CD4-positive, alpha-beta T cell (primary cell): ENCODE data around the gene PYHIN1. TPM values are rescaled to one million over a fixed set of nuclear protein-coding genes. Genes with fewer than 3 reads are reported as not detected.

Experiments
- ATAC-seq: fragments of 200-7000 bp; cut with Tn5 transposase; one replicate; pipeline ENCODE4 v1.10.0; 2022; ENCODE audit warnings: mild to moderate bottlenecking; ENCODE audit not compliant: poor library complexity
- CTCF ChIA-PET: fragments of 350-600 bp; sonication (Branson Sonifier 250); formaldehyde crosslinking; loops from one replicate; lab custom pipeline; 2021; ENCODE audit warnings: antibody characterized with exemption, inconsistent platforms; lab: Charles Lee
- POLR2A ChIA-PET: fragments of 350-600 bp; sonication (Branson Sonifier 250); formaldehyde crosslinking; loops from one replicate; lab custom pipeline; 2021; ENCODE audit warnings: antibody characterized with exemption, inconsistent platforms; lab: Charles Lee
- DNase-seq, 14 experiments: peaks; one replicate each; pipeline ENCODE4 v3.0.0-alpha.2; 2013 to 2020; ENCODE audit warnings: mixed read lengths in 2 of 14
- H3K27ac ChIP-seq, 2 donors: one replicate each; pipeline versions ENCODE4 v1.5.1 to v1.7.0; 2013; ENCODE audit warnings: low read length in 2 of 2, low read depth in 1 of 2, mild to moderate bottlenecking in 1 of 2
- H3K27me3 ChIP-seq, 2 experiments: 1 replicate in 1 of 2; 2 replicates in 1 of 2; pipeline versions ENCODE4 v1.6.1 to v1.7.0; 2013; ENCODE audit warnings: low read length in 2 of 2, control low read depth in 1 of 2, mild to moderate bottlenecking in 1 of 2, moderate library complexity in 1 of 2; ENCODE audit not compliant: insufficient read depth in 2 of 2, control insufficient read depth in 1 of 2
- H3K36me3 ChIP-seq: one replicate; pipeline ENCODE4 v1.6.1; 2013; ENCODE audit warnings: low read length, control low read depth; ENCODE audit not compliant: insufficient read depth
- H3K4me1 ChIP-seq: one replicate; pipeline ENCODE4 v1.6.1; 2013; ENCODE audit warnings: low read length, control low read depth; ENCODE audit not compliant: insufficient read depth
- H3K4me3 ChIP-seq: one replicate; pipeline ENCODE4 v1.5.1; 2013; ENCODE audit warnings: mild to moderate bottlenecking, low read length, moderate library complexity
- H3K9me3 ChIP-seq, 2 experiments: 1 replicate in 1 of 2; 2 replicates in 1 of 2; pipeline versions ENCODE4 v1.6.1 to v1.7.0; 2013; ENCODE audit warnings: low read length in 2 of 2, mild to moderate bottlenecking in 2 of 2, control low read depth in 1 of 2, moderate library complexity in 1 of 2; ENCODE audit not compliant: control insufficient read depth in 1 of 2, insufficient read depth in 1 of 2
- H3K27ac Mint-ChIP-seq: one replicate; pipeline ENCODE4 v1.8.0; 2020; ENCODE audit warnings: mixed read lengths
- H3K27me3 Mint-ChIP-seq: one replicate; pipeline ENCODE4 v1.8.0; 2021; ENCODE audit warnings: mixed read lengths
- H3K36me3 Mint-ChIP-seq: one replicate; pipeline ENCODE4 v1.8.0; 2021; ENCODE audit warnings: low read depth, mixed read lengths
- H3K4me1 Mint-ChIP-seq: one replicate; pipeline ENCODE4 v1.8.0; 2021; ENCODE audit warnings: low read depth, mixed read lengths
- H3K4me3 Mint-ChIP-seq: one replicate; pipeline ENCODE4 v1.8.0; 2020; ENCODE audit warnings: mild to moderate bottlenecking, mixed read lengths
- H3K9me3 Mint-ChIP-seq: one replicate; pipeline ENCODE4 v1.8.0; 2020; ENCODE audit warnings: mixed read lengths
- intact Hi-C, 2 experiments: fragments of 100-400 bp; cut with DNase I in 1 of 2; cut with micrococcal nuclease in 1 of 2; formaldehyde crosslinking; loops; one replicate each; pipeline versions ENCODE4 v1.15.1 to v1.9.0; 2023 to 2025; cut with DNase I, micrococcal nuclease
- total RNA-seq, 174 experiments: library from RNA in 2 of 174; stranded (reverse) in 2 of 174; gene quantifications; one replicate each; pipeline ENCODE4 v1.2.3 and lab custom pipeline; 2021 to 2026
- TF ChIP-seq, protein P1 (sequence below): fragments of 200-600 bp; IDR thresholded peaks from one replicate; pipeline ENCODE4 v1.8.0; 2022; ENCODE audit warnings: antibody characterized with exemption, mild to moderate bottlenecking

The PYHIN1 gene
- total RNA-seq, 2 experiments from 2014 or later = 15.2 to 16.2 TPM

DNA sequence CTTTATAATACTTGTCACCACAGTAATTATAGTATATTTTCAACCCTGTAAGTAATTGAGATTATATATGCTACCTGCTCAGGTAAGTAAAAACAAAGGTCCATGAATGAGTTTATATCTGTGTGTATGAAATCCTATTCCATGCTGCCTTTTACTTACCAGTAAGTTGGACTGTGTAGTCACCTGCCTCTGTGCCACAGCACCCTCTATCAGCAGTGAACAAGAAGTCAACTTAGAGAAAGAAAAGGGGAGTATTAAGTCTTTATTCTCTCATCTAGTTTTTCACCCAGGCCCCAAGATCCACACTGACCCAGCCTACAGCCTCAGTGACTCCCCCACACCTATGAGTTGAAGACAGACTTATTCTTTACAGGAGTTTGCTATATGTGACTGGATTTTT is 41.5 kb downstream of the PYHIN1 start:
- H3K4me1 Mint-ChIP-seq = no peaks in the 10 kb centered on the region
- DNase-seq (peak in 2 of 14 experiments; percentile 29 to 31), ATAC-seq (no peak)
- no peaks in the 10 kb centered on the region for H3K4me1 ChIP-seq
- no peaks in the 10 kb centered on the region for H3K27me3 ChIP-seq
- peaks cover 3% of the 10 kb centered on the region for H3K9me3 Mint-ChIP-seq
- TF ChIP-seq, protein P1, sequence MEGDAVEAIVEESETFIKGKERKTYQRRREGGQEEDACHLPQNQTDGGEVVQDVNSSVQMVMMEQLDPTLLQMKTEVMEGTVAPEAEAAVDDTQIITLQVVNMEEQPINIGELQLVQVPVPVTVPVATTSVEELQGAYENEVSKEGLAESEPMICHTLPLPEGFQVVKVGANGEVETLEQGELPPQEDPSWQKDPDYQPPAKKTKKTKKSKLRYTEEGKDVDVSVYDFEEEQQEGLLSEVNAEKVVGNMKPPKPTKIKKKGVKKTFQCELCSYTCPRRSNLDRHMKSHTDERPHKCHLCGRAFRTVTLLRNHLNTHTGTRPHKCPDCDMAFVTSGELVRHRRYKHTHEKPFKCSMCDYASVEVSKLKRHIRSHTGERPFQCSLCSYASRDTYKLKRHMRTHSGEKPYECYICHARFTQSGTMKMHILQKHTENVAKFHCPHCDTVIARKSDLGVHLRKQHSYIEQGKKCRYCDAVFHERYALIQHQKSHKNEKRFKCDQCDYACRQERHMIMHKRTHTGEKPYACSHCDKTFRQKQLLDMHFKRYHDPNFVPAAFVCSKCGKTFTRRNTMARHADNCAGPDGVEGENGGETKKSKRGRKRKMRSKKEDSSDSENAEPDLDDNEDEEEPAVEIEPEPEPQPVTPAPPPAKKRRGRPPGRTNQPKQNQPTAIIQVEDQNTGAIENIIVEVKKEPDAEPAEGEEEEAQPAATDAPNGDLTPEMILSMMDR = no peak
- no peaks in the 10 kb centered on the region for H3K9me3 ChIP-seq
- H3K27ac Mint-ChIP-seq = no peak overlapping the region
- ChIA-PET CTCF (no interaction called here), POLR2A (no interaction called here)
- H3K36me3 ChIP-seq = peaks cover 35% of the 10 kb centered on the region
- H3K27ac ChIP-seq = no peak overlapping the region
- no peaks in the 10 kb centered on the region for H3K27me3 Mint-ChIP-seq
- no peak overlapping the region for H3K4me3 Mint-ChIP-seq
- intact Hi-C loops = no loop called here
- H3K36me3 Mint-ChIP-seq = peaks cover 35% of the 10 kb centered on the region
- H3K4me3 ChIP-seq = no peak overlapping the region

DNA sequence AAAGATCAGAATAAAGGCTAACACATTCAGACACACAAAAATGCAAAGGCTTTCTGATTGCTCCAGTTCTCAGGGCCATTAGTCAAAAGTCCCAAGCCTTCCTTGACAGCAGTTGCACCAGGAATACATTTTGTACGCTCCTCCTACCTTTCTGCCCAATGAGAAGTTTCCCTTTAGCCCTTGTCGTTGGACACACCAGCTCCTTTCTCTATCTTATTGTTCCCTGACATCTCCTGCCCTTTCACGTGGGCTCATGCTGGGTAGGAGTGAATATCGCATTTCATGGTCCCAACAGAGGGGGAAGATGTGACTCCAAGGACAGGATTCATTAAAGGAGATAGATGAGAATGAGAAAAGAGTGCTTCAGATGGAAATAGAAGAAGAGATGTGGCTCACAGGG is 44.9 kb downstream of the PYHIN1 start:
- H3K4me3 ChIP-seq = no peak overlapping the region
- peaks cover 4% of the 10 kb centered on the region for H3K9me3 Mint-ChIP-seq
- intact Hi-C loops = no loop called here
- H3K4me1 Mint-ChIP-seq = no peaks in the 10 kb centered on the region
- TF ChIP-seq, protein P1 = no peak
- H3K36me3 Mint-ChIP-seq = peaks cover 63% of the 10 kb centered on the region
- no peak overlapping the region for H3K4me3 Mint-ChIP-seq
- DNase-seq (no peak), ATAC-seq (no peak)
- no peaks in the 10 kb centered on the region for H3K27me3 ChIP-seq
- CTCF ChIA-PET = no interaction called here
- no peak overlapping the region for H3K27ac ChIP-seq
- H3K27ac Mint-ChIP-seq = no peak overlapping the region
- H3K4me1 ChIP-seq = no peaks in the 10 kb centered on the region
- peaks cover 42% of the 10 kb centered on the region for H3K36me3 ChIP-seq
- no peaks in the 10 kb centered on the region for H3K9me3 ChIP-seq
- no peaks in the 10 kb centered on the region for H3K27me3 Mint-ChIP-seq
- POLR2A ChIA-PET = no interaction called here

DNA sequence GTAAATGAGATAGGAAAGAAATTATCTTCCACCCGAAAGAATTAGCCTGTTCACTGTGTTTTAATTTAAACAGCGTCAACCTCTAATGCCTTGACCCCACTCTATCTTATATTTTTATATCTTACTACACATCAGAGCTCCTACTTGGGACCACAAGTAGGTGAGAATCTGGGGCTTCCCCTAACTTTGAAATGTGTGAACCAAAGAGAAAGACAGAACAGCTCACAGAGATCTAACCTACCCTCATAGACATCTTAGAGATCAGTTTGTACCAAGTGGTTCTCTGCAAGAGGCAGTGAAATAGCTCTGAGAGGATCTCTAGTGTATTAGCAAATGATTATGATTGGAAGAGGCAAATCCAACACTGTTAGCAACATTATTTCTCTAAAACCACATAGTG is 47.4 kb downstream of the PYHIN1 start:
- Histone ChIP-seq H3K27me3 (no peaks in the 10 kb centered on the region), H3K36me3 (peaks cover 36% of the 10 kb centered on the region), H3K9me3 (peaks cover 0 to 10% of the 10 kb centered on the region in 2 experiments), H3K4me3 (no peak overlapping the region), H3K27ac (no peak overlapping the region), H3K4me1 (no peaks in the 10 kb centered on the region)
- H3K4me3 Mint-ChIP-seq = no peak overlapping the region
- ChIA-PET CTCF (interaction anchor here (1.0 kb wide), 1 partner anchor 20 kb away, joined by 3 read pairs; no protein-coding TSS in a partner anchor), POLR2A (no interaction called here)
- intact Hi-C loops = no loop called here
- TF ChIP-seq, protein P1 = no peak
- ATAC-seq (no peak), DNase-seq (peak in 3 of 14 experiments; percentile 18 to 57 (median 23))
- peaks cover 14% of the 10 kb centered on the region for H3K9me3 Mint-ChIP-seq
- H3K27ac Mint-ChIP-seq = no peak overlapping the region
- peaks cover 79% of the 10 kb centered on the region for H3K36me3 Mint-ChIP-seq
- no peaks in the 10 kb centered on the region for H3K4me1 Mint-ChIP-seq
- H3K27me3 Mint-ChIP-seq = no peaks in the 10 kb centered on the region
